ENCODE measurements around the gene CPVL. TPM values are rescaled to one million over a fixed set of nuclear protein-coding genes. Genes with fewer than 3 reads are reported as not detected.

Gene CPVL
- total RNA-seq, 1 experiment from 2014 or later = 10.3 TPM

DNA sequence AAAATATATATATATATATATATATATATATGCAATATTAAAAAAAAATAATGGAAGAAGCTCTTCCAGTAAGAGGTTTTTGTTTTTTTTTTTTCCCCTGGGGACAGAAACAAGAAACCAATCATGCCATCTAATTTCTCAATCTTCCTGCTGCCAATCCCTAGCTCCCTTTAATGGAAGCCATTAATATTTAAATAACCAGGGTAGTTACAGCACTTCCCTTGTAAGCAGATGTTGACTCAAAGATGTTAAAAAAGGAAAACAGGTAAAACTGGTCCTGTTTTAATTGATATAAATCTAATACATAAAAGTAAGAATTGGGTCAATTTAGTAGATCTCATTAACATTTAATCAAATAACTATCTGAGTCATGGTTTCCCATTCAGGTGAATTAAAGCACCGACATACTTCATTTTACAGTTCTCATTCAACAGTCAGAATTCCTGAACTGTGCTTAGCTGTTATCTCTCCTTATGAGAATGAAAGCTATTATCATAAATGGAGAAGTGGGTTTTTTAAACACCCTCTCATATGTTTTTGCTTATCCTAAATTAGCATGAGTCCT lies 22.6 kb downstream of the CPVL start:
- H3K9ac ChIP-seq (ENCODE audit: low read length) = no peak overlapping the region
- no peaks in the 10 kb centered on the region for H3K79me2 ChIP-seq (ENCODE audit: insufficient read depth, low read length)
- ChIA-PET RAD21 (ENCODE audit: low non-redundant PET in 1 of 2, low total read pairs in 2 of 2, uncharacterized antibody in 2 of 2, unreplicated experiment in 2 of 2) (no interaction called here), CTCF (interaction anchor here (0.6 to 1.4 kb wide), 3 partner anchors 17 to 202 kb away, joined by 3 to 9 read pairs (median 4); no protein-coding TSS in a partner anchor), POLR2A (no interaction called here)
- H3K4me2 ChIP-seq (ENCODE audit: low read length) = no peak overlapping the region
- intact Hi-C loops (cut with micrococcal nuclease) = no loop called here
- H3K4me1 ChIP-seq (ENCODE audit: control insufficient read depth in 1 of 2, insufficient read depth in 2 of 2, low read length in 2 of 2) = peaks cover 0 to 8% of the 10 kb centered on the region in 2 experiments; a peak in 2 of 4 replicates
- H3K9me3 ChIP-seq (ENCODE audit: control insufficient read depth in 1 of 2, insufficient read depth in 1 of 2, low read depth in 1 of 2, low read length in 2 of 2) = no peaks in the 10 kb centered on the region
- no peak overlapping the region for H3K4me3 ChIP-seq (replicated peaks in 1 of 2; ENCODE audit: low read depth in 1 of 2, low read length in 2 of 2)
- H4K20me1 ChIP-seq (ENCODE audit: insufficient read depth) = no peaks in the 10 kb centered on the region
- no peaks in the 10 kb centered on the region for H3K9me2 ChIP-seq (ENCODE audit: insufficient read depth)
- ATAC-seq = no peak
- no peaks in the 10 kb centered on the region for H3K27me3 ChIP-seq (ENCODE audit: insufficient read depth, low read length)
- H2AFZ ChIP-seq (ENCODE audit: low read depth, low read length, poor library complexity, severe bottlenecking) = no peak overlapping the region
- H3K36me3 ChIP-seq (ENCODE audit: control insufficient read depth in 1 of 2, insufficient read depth in 2 of 2, low read length in 2 of 2) = no peaks in the 10 kb centered on the region
- DNase-seq (ENCODE audit: low read depth, low spot score) = no peak
- no TSS peak for BruUV-seq (replicated peaks)
- H3K27ac ChIP-seq (ENCODE audit: low read depth, low read length) = no peak overlapping the region
- no peak for TF ChIP-seq POLR2A (IDR thresholded peaks at IDR 0.05; ENCODE audit: borderline replicate concordance, extremely low read depth, insufficient read depth, insufficient read length)

DNA sequence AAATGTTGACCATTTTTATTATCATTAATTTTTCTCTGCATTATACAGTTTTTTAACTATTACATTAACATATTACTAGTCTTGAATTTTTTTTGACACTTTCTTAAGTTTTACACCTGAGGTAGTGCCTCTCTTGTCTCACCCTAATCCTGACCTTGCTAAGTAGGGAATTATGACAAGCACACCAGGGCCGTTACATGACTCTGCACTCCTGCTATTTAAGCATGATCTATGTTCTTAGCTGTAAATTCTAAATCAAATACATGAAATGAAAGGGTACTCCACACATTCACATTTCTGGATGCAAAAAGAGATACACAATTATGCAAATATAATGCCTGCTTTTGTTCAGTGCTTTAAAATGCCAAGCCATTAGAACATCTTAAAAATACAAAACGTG lies 23.6 kb downstream of the CPVL start:
- intact Hi-C loops (cut with micrococcal nuclease) = no loop called here

More for the DNA sequence above, 23.6 kb downstream of the CPVL start:
- TF ChIP-seq SIN3A (IDR thresholded peaks at IDR 0.05; ENCODE audit: low read depth) (no peak), SRF (IDR thresholded peaks at IDR 0.05; ENCODE audit: low read depth) (no peak)
- TF ChIP-seq, protein P1, sequence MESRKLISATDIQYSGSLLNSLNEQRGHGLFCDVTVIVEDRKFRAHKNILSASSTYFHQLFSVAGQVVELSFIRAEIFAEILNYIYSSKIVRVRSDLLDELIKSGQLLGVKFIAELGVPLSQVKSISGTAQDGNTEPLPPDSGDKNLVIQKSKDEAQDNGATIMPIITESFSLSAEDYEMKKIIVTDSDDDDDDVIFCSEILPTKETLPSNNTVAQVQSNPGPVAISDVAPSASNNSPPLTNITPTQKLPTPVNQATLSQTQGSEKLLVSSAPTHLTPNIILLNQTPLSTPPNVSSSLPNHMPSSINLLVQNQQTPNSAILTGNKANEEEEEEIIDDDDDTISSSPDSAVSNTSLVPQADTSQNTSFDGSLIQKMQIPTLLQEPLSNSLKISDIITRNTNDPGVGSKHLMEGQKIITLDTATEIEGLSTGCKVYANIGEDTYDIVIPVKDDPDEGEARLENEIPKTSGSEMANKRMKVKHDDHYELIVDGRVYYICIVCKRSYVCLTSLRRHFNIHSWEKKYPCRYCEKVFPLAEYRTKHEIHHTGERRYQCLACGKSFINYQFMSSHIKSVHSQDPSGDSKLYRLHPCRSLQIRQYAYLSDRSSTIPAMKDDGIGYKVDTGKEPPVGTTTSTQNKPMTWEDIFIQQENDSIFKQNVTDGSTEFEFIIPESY (IDR thresholded peaks at IDR 0.05; ENCODE audit: extremely low read depth, insufficient replicate concordance, low read length) = no peak
- ATAC-seq (no peak), DNase-seq (ENCODE audit: low read depth, low spot score) (no peak)
- no peak overlapping the region for H3K4me3 ChIP-seq (replicated peaks in 1 of 2; ENCODE audit: low read depth in 1 of 2, low read length in 2 of 2)
- no peak overlapping the region for H3K27ac ChIP-seq (ENCODE audit: low read depth, low read length)
- H3K9me3 ChIP-seq (ENCODE audit: control insufficient read depth in 1 of 2, insufficient read depth in 1 of 2, low read depth in 1 of 2, low read length in 2 of 2) = no peaks in the 10 kb centered on the region
- H2AFZ ChIP-seq (ENCODE audit: low read depth, low read length, poor library complexity, severe bottlenecking) = no peak overlapping the region
- no peaks in the 10 kb centered on the region for H4K20me1 ChIP-seq (ENCODE audit: insufficient read depth)
- no peaks in the 10 kb centered on the region for H3K79me2 ChIP-seq (ENCODE audit: insufficient read depth, low read length)
- no peak overlapping the region for H3K9ac ChIP-seq (ENCODE audit: low read length)
- H3K4me2 ChIP-seq (ENCODE audit: low read length) = no peak overlapping the region
- ChIA-PET RAD21 (ENCODE audit: low non-redundant PET in 1 of 2, low total read pairs in 2 of 2, uncharacterized antibody in 2 of 2, unreplicated experiment in 2 of 2) (no interaction called here), POLR2A (no interaction called here), CTCF (interaction anchor here (1.4 kb wide), 1 partner anchor 201 kb away, joined by 9 read pairs; no protein-coding TSS in a partner anchor)
- H3K27me3 ChIP-seq (ENCODE audit: insufficient read depth, low read length) = no peaks in the 10 kb centered on the region
- no peaks in the 10 kb centered on the region for H3K36me3 ChIP-seq (ENCODE audit: control insufficient read depth in 1 of 2, insufficient read depth in 2 of 2, low read length in 2 of 2)
- H3K4me1 ChIP-seq (ENCODE audit: control insufficient read depth in 1 of 2, insufficient read depth in 2 of 2, low read length in 2 of 2) = peaks cover 0 to 8% of the 10 kb centered on the region in 2 experiments; a peak in 2 of 4 replicates
- H3K9me2 ChIP-seq (ENCODE audit: insufficient read depth) = no peaks in the 10 kb centered on the region
- BruUV-seq (replicated peaks) = no TSS peak
